Thoracic aorta (tissue), 2 donors: ENCODE data around the gene RIPPLY1. TPM values are rescaled to one million over a fixed set of nuclear protein-coding genes. Genes with fewer than 3 reads are reported as not detected.

ENCODE experiments used
- ATAC-seq: fragments of 150-250 bp; one replicate; pipeline ENCODE4 v1.8.0; 2017; ENCODE audit warnings: low read depth; ENCODE audit not compliant: insufficient number of reproducible peaks, low FRiP score
- DNase-seq: peaks from one replicate; pipeline ENCODE4 v3.0.0-alpha.2; 2020; ENCODE audit warnings: low spot score
- H3K27ac ChIP-seq, 2 donors: fragments of 200-600 bp; sonication (generic); 1 replicate in 1 of 2; 2 replicates in 1 of 2; pipeline ENCODE4 v1.5.1; 2016; ENCODE audit warnings: mild to moderate bottlenecking in 2 of 2, moderate library complexity in 2 of 2
- H3K27me3 ChIP-seq: fragments of 200-600 bp; sonication (generic); replicated peaks from 2 replicates; pipeline ENCODE4 v1.6.0; 2016; ENCODE audit warnings: mild to moderate bottlenecking; ENCODE audit not compliant: insufficient read depth
- H3K36me3 ChIP-seq: fragments of 200-600 bp; sonication (generic); one replicate; pipeline ENCODE4 v1.5.1; 2016
- H3K4me1 ChIP-seq, 2 donors: fragments of 200-600 bp; sonication (generic); 1 replicate in 1 of 2; 2 replicates in 1 of 2; pipeline versions ENCODE4 v1.5.1 to v1.6.0; 2016; ENCODE audit warnings: low read depth in 2 of 2, mild to moderate bottlenecking in 1 of 2; ENCODE audit not compliant: control insufficient read depth in 1 of 2
- H3K4me3 ChIP-seq: fragments of 200-600 bp; sonication (generic); 2 replicates; pipeline ENCODE4 v1.5.1; 2016; ENCODE audit warnings: mild to moderate bottlenecking
- H3K9me3 ChIP-seq: fragments of 200-600 bp; sonication (generic); 2 replicates; pipeline ENCODE4 v1.5.1; 2016
- total RNA-seq, 2 donors: library from RNA; depleted of rRNA; stranded (reverse); fragments of >200 nt; gene quantifications; one replicate each; pipeline versions ENCODE4 v1.1.0 to v1.2.3, GENCODE V29; 2016
- TF ChIP-seq, protein P1 (sequence below): fragments of 200-600 bp; sonication (generic); IDR thresholded peaks from one replicate; pipeline ENCODE4 v1.5.1; 2019; ENCODE audit warnings: antibody characterized with exemption

RIPPLY1 gene
- total RNA-seq, 2 donors from 2014 or later = not detected

DNA sequence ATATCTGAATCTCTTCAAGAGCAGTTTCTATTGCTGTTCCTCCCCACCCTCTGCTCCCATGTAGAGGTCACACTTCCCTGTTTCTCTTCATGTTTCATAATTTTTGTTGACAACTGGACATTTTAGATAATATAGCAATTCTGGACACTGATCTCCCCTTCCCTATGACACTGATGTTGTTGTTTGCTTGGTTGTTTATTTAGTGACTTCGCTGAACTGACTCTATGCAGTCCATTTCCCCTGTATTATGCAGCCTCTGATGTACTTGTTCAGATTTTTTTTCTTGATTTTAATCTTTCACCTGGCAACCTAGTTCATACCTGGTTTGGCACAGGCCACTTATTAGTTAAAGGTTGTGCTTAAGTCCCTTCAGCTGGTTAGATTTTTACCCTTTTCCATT, 46.2 kb upstream of the RIPPLY1 start:
- ATAC-seq (no peak), DNase-seq (no peak)
- Histone ChIP-seq H3K4me3 (no peak overlapping the region), H3K27me3 (no peaks in the 10 kb centered on the region), H3K4me1 (no peaks in the 10 kb centered on the region), H3K36me3 (no peaks in the 10 kb centered on the region), H3K9me3 (no peaks in the 10 kb centered on the region), H3K27ac (no peak overlapping the region)
- TF ChIP-seq, protein P1, sequence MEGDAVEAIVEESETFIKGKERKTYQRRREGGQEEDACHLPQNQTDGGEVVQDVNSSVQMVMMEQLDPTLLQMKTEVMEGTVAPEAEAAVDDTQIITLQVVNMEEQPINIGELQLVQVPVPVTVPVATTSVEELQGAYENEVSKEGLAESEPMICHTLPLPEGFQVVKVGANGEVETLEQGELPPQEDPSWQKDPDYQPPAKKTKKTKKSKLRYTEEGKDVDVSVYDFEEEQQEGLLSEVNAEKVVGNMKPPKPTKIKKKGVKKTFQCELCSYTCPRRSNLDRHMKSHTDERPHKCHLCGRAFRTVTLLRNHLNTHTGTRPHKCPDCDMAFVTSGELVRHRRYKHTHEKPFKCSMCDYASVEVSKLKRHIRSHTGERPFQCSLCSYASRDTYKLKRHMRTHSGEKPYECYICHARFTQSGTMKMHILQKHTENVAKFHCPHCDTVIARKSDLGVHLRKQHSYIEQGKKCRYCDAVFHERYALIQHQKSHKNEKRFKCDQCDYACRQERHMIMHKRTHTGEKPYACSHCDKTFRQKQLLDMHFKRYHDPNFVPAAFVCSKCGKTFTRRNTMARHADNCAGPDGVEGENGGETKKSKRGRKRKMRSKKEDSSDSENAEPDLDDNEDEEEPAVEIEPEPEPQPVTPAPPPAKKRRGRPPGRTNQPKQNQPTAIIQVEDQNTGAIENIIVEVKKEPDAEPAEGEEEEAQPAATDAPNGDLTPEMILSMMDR = no peak

DNA sequence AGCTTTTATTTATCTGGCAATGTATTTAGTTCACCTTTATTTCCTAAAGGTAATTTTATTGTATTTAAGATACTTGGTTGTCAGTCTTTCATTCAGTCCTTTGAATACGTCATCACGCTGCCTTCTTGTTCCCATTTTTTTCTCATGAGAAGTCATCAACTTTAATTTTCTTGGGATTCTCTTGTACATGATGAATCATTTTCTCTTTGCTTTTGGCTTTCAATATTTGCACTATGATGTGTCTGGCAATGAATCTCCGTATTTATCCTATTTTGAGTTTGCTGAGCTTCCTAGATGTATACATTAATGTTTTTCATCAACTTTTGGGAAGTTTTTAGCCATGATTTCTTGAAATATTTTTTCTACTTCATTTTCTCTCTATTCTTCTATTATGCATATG, 45.5 kb upstream of the RIPPLY1 start:
- TF ChIP-seq, protein P1 = no peak
- H3K36me3 ChIP-seq = no peaks in the 10 kb centered on the region
- H3K27ac ChIP-seq = no peak overlapping the region
- DNase-seq = no peak
- no peaks in the 10 kb centered on the region for H3K4me1 ChIP-seq
- H3K4me3 ChIP-seq = no peak overlapping the region
- ATAC-seq = no peak
- H3K27me3 ChIP-seq = no peaks in the 10 kb centered on the region
- no peaks in the 10 kb centered on the region for H3K9me3 ChIP-seq

DNA sequence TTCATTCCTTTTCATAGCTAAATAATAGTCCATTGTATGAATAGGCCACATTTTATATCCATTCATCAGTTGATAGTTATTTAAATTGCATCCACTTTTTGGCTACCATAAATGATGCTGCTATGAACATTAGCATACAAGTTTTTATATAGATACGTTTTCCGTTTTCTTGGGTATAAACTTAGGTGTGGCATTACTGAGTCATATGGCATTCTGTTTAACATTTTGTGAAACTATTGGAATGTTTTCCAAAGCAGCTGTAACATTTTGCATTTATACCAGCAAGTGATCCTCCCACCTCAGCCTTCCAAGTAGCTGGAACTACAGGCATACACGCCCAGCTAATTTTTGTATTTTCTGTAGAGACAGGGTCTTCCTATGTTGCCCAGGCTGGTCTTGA, 43.3 kb upstream of the RIPPLY1 start:
- Histone ChIP-seq H3K27me3 (no peaks in the 10 kb centered on the region), H3K4me1 (no peaks in the 10 kb centered on the region), H3K27ac (no peak overlapping the region), H3K9me3 (no peaks in the 10 kb centered on the region), H3K36me3 (no peaks in the 10 kb centered on the region), H3K4me3 (no peak overlapping the region)
- TF ChIP-seq, protein P1 = no peak
- ATAC-seq = no peak
- no peak for DNase-seq

GRCh38 chrX:106940068-106940467, 36.9 kb upstream of the RIPPLY1 start:
- H3K4me3 ChIP-seq = no peak overlapping the region
- ATAC-seq (no peak), DNase-seq (no peak)
- no peaks in the 10 kb centered on the region for H3K27me3 ChIP-seq
- no peaks in the 10 kb centered on the region for H3K4me1 ChIP-seq
- no peaks in the 10 kb centered on the region for H3K36me3 ChIP-seq
- TF ChIP-seq, protein P1 = no peak
- no peaks in the 10 kb centered on the region for H3K9me3 ChIP-seq
- no peak overlapping the region for H3K27ac ChIP-seq

GRCh38 chrX:106939566-106939965, 36.4 kb upstream of the RIPPLY1 start:
- TF ChIP-seq, protein P1 = no peak
- no peak overlapping the region for H3K27ac ChIP-seq
- ATAC-seq (no peak), DNase-seq (no peak)
- no peaks in the 10 kb centered on the region for H3K9me3 ChIP-seq
- H3K4me3 ChIP-seq = no peak overlapping the region
- H3K36me3 ChIP-seq = no peaks in the 10 kb centered on the region
- no peaks in the 10 kb centered on the region for H3K4me1 ChIP-seq
- no peaks in the 10 kb centered on the region for H3K27me3 ChIP-seq
